ENCODE measurements around the gene TEX26.

DNA sequence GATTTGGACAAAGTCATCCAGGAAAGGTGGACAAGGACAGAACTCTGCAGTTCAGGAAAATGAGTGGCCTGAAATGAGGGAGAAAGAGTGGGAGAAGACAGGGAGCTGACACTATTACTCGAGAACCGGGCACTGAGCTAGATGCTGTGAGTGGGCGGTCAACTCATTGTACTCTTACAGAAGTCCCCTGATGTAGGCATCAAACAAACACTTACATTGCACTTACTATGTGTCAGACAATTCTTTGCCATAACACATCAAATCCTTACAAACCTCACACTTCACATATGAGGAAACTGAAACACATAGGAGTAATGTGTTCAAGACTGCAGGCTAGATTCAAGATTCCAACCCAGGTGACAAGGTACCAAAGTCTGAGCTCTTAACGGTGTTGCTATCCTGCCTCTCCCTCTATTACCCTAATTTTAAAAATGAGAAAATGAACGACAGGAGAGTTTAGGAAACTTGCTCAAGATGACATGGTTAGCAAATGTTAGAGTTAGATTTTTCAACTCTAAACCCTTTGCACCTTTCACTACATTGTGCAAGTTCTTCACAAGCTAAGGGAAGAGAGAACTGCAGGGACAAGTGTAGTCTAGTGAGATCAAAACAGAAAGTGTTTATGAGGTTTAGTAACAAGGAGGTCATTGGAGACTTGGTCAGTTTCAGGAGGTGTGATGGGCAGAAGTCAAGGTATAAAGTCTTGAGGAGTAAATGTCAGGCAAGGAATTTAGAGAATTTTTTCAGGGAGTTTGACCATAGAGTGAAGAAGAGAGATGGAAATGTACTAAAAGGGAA is 31.3 kb upstream of the TEX26 start:
- TF ChIP-seq, protein P1, sequence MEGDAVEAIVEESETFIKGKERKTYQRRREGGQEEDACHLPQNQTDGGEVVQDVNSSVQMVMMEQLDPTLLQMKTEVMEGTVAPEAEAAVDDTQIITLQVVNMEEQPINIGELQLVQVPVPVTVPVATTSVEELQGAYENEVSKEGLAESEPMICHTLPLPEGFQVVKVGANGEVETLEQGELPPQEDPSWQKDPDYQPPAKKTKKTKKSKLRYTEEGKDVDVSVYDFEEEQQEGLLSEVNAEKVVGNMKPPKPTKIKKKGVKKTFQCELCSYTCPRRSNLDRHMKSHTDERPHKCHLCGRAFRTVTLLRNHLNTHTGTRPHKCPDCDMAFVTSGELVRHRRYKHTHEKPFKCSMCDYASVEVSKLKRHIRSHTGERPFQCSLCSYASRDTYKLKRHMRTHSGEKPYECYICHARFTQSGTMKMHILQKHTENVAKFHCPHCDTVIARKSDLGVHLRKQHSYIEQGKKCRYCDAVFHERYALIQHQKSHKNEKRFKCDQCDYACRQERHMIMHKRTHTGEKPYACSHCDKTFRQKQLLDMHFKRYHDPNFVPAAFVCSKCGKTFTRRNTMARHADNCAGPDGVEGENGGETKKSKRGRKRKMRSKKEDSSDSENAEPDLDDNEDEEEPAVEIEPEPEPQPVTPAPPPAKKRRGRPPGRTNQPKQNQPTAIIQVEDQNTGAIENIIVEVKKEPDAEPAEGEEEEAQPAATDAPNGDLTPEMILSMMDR (IDR thresholded peaks at IDR 0.05), result no peak
- no peak for TF ChIP-seq POLR2A (IDR thresholded peaks at IDR 0.05)
